OCI-LY3 (cell line): ENCODE measurements around the gene SERF2.

Source experiments
- H2AFZ ChIP-seq: fragments of 200-600, 300-600 bp; shearing (Covaris generic); 2 replicates; pipeline ENCODE4 v1.6.0; 2014; ENCODE audit warnings: antibody characterized with exemption, low read depth, low read length
- H3K27ac ChIP-seq: fragments of 200-600, 300-600 bp; sonication (generic); 2 replicates; pipeline ENCODE4 v1.5.1; 2014; ENCODE audit warnings: mild to moderate bottlenecking, low read length, moderate library complexity, mixed read lengths
- H3K27me3 ChIP-seq: fragments of 200-600, 300-600 bp; sonication (generic); 2 replicates; pipeline ENCODE4 v1.6.1; 2014; ENCODE audit warnings: low read depth, low read length, mixed read lengths
- H3K36me3 ChIP-seq: fragments of 200-600, 300-600 bp; sonication (generic); replicated peaks from 2 replicates; pipeline ENCODE3; 2014; ENCODE audit warnings: low read depth, low read length, mixed read lengths
- H3K4me1 ChIP-seq: fragments of 300-600, 200-600 bp; sonication (generic); 2 replicates; pipeline ENCODE4 v1.6.1; 2014; ENCODE audit warnings: low read length, mixed read lengths
- H3K4me2 ChIP-seq: fragments of 200-600, 300-600 bp; sonication (generic); 2 replicates; pipeline ENCODE4 v1.6.1; 2014; ENCODE audit warnings: low read length, mixed read lengths
- H3K4me3 ChIP-seq: fragments of 300-600, 200-600 bp; sonication (generic); 2 replicates; pipeline ENCODE4 v1.5.1; 2014; ENCODE audit warnings: antibody characterized with exemption, mild to moderate bottlenecking, low read length, moderate library complexity
- H3K79me2 ChIP-seq: fragments of 300-600, 200-600 bp; shearing (Covaris generic); 2 replicates; pipeline ENCODE4 v1.6.1; 2014; ENCODE audit warnings: mild to moderate bottlenecking, low read length, mixed read lengths
- H3K9ac ChIP-seq: fragments of 300-600, 200-600 bp; shearing (Covaris generic); 2 replicates; pipeline ENCODE4 v1.6.0; 2014; ENCODE audit warnings: mild to moderate bottlenecking, low read length, moderate library complexity
- H3K9me3 ChIP-seq: fragments of 200-600, 300-600 bp; shearing (Covaris generic); 2 replicates; pipeline ENCODE4 v1.6.1; 2014; ENCODE audit warnings: low read length, mixed read lengths; ENCODE audit not compliant: insufficient read depth
- H4K20me1 ChIP-seq: fragments of 200-600, 300-600 bp; sonication (generic); 2 replicates; pipeline ENCODE4 v1.6.1; 2016; ENCODE audit warnings: low read length, mixed read lengths; ENCODE audit not compliant: insufficient read depth
- CTCF ChIP-seq: fragments of 200-600, 300-600 bp; sonication (generic); IDR thresholded peaks from 2 replicates; pipeline ENCODE4 v1.5.1; 2014; ENCODE audit warnings: antibody characterized with exemption, low read length, low read depth
- EZH2phosphoT487 ChIP-seq: fragments of 200-600 bp; shearing (Covaris generic); IDR thresholded peaks from 2 replicates; pipeline ENCODE4 v1.6.1; 2018; ENCODE audit warnings: antibody characterized with exemption, mixed run types, low read depth

The SERF2 gene

DNA sequence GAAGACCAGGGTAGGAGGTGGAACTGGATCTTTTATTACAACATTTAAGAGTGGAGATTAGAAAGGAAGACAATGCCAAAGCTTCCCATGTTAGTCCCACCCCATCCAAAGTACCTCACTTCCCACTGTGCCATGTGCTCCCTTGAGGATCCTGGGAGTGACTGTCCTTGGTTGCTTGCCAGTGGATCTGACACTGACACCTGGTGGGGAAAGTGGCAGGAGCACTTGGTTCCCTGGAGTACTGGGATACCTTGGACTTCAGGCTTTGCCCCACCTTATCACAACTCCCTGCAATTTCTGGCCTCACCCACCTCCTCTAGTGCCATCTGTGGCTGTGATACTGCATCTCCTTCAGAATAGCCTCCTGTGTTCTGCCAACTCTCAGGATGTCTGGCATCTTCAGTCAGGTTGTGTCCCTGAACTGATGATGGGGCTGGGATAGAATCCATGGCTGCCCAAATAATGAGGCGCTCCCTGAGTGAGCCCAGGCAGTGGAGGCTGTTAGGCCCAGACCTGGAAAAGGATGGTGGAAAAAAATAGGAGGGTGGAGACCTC is 16.6 kb upstream of the SERF2 start:
- Histone ChIP-seq H3K4me2 (peak overlapping the region; percentile 96), H3K9ac (peak overlapping the region; percentile 80), H3K9me3 (no peaks in the 10 kb centered on the region), H3K4me1 (peaks cover 15% of the 10 kb centered on the region), H3K27me3 (no peaks in the 10 kb centered on the region), H4K20me1 (peaks cover 40% of the 10 kb centered on the region; the same call in 1 of the 2 replicates), H3K27ac (peak overlapping the region; percentile 82), H3K36me3 (peaks cover 35% of the 10 kb centered on the region), H3K79me2 (peaks cover 11% of the 10 kb centered on the region; the same call in 1 of the 2 replicates), H2AFZ (no peak overlapping the region), H3K4me3 (peak overlapping the region; percentile 90)
- TF ChIP-seq CTCF (peak; percentile 18), EZH2phosphoT487 (no peak)

GRCh38 chr15:43776101-43776717 is 15.9 kb upstream of the SERF2 start:
- H3K4me2 ChIP-seq: peak overlapping the region; percentile 96
- peak overlapping the region; percentile 90 for H3K4me3 ChIP-seq
- peak overlapping the region; percentile 82 for H3K27ac ChIP-seq
- H3K27me3 ChIP-seq: no peaks in the 10 kb centered on the region
- peaks cover 11% of the 10 kb centered on the region; the same call in 1 of the 2 replicates for H3K79me2 ChIP-seq
- peaks cover 29% of the 10 kb centered on the region for H3K36me3 ChIP-seq
- H3K9me3 ChIP-seq: no peaks in the 10 kb centered on the region
- TF ChIP-seq CTCF: no peak
- no peak for TF ChIP-seq EZH2phosphoT487
- H4K20me1 ChIP-seq: peaks cover 36% of the 10 kb centered on the region; the same call in 1 of the 2 replicates
- no peak overlapping the region for H2AFZ ChIP-seq
- H3K9ac ChIP-seq: peak overlapping the region; percentile 80
- H3K4me1 ChIP-seq: peaks cover 15% of the 10 kb centered on the region

GRCh38 chr15:43776718-43777266 is 15.3 kb upstream of the SERF2 start, which contains the start of gene ELL3:
Gene ELL3, minus strand, starts transcription at chr15:43776966. Its CDS starts 65 bp downstream, at chr15:43776901.
- peak within 1 kb of the TSS; percentile 90 for H3K4me3 ChIP-seq
- H3K27ac ChIP-seq: peak within 1 kb of the TSS; percentile 82
- H3K27me3 ChIP-seq: no peaks in the 10 kb centered on the region
- peak within 1 kb of the TSS; percentile 80 for H3K9ac ChIP-seq
- H3K9me3 ChIP-seq: no peaks in the 10 kb centered on the region
- H2AFZ ChIP-seq: peak within 1 kb of the TSS; percentile 82; the same call in 1 of the 2 replicates
- TF ChIP-seq CTCF (no peak), EZH2phosphoT487 (no peak)
- peaks cover 23% of the 10 kb centered on the region for H3K36me3 ChIP-seq
- H3K4me1 ChIP-seq: peaks cover 15% of the 10 kb centered on the region
- peaks cover 11% of the 10 kb centered on the region; the same call in 1 of the 2 replicates for H3K79me2 ChIP-seq
- H3K4me2 ChIP-seq: peak within 1 kb of the TSS; percentile 96
- H4K20me1 ChIP-seq: peaks cover 30% of the 10 kb centered on the region; the same call in 1 of the 2 replicates

DNA sequence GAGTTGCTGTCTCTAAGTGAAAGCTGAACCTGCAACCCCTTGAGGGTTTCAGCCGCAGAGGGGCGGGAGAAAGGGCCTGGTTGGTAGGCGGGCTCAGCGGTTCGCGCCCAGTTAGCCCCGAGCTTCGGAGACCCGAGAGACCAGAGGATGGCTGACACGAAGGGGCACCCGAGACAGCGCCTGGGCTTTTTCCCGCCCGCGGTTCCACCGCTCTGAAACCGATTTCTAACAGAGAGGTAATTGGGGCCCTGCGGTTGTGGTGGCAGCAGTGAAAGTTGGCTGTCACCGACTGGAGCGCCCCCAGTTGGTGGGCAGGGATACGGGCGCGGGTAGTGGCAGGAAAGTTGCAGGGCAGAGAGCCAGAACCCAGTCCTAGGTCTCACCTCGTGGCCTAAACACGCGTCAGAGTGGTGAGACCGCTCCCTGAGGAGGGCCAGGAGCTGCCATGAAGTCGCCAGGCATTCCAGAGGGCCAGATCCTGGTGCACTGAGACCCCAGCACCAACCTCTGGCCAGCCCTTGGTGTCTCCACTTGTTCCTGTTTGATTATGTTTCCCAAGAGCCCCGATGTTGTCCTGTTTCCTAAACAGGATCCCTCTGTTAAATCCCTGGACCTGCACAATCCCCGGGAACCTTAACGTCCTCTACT is 14.7 kb upstream of the SERF2 start:
- no peak for TF ChIP-seq EZH2phosphoT487
- peak; percentile 91 for TF ChIP-seq CTCF
- peak overlapping the region; percentile 82 for H3K27ac ChIP-seq
- H4K20me1 ChIP-seq: peaks cover 24% of the 10 kb centered on the region; the same call in 1 of the 2 replicates
- H3K4me2 ChIP-seq: peak overlapping the region; percentile 96
- H3K4me1 ChIP-seq: peaks cover 15% of the 10 kb centered on the region
- no peaks in the 10 kb centered on the region for H3K27me3 ChIP-seq
- H3K36me3 ChIP-seq: peaks cover 17% of the 10 kb centered on the region
- peak overlapping the region; percentile 82; the same call in 1 of the 2 replicates for H2AFZ ChIP-seq
- peak overlapping the region; percentile 90 for H3K4me3 ChIP-seq
- peaks cover 11% of the 10 kb centered on the region; the same call in 1 of the 2 replicates for H3K79me2 ChIP-seq
- H3K9ac ChIP-seq: peak overlapping the region; percentile 80
- no peaks in the 10 kb centered on the region for H3K9me3 ChIP-seq
